Epithelial cell of prostate (primary cell): ENCODE measurements around the gene SELENON.

ENCODE experiments used
- DNase-seq: peaks from one replicate; pipeline ENCODE4 v3.0.0-alpha.2; 2011; ENCODE audit warnings: low read depth, low spot score
- H3K27ac ChIP-seq: fragments of 450-650 bp; 2 replicates; pipeline ENCODE4 v1.5.1; 2017; ENCODE audit warnings: mild to moderate bottlenecking

SELENON gene

DNA sequence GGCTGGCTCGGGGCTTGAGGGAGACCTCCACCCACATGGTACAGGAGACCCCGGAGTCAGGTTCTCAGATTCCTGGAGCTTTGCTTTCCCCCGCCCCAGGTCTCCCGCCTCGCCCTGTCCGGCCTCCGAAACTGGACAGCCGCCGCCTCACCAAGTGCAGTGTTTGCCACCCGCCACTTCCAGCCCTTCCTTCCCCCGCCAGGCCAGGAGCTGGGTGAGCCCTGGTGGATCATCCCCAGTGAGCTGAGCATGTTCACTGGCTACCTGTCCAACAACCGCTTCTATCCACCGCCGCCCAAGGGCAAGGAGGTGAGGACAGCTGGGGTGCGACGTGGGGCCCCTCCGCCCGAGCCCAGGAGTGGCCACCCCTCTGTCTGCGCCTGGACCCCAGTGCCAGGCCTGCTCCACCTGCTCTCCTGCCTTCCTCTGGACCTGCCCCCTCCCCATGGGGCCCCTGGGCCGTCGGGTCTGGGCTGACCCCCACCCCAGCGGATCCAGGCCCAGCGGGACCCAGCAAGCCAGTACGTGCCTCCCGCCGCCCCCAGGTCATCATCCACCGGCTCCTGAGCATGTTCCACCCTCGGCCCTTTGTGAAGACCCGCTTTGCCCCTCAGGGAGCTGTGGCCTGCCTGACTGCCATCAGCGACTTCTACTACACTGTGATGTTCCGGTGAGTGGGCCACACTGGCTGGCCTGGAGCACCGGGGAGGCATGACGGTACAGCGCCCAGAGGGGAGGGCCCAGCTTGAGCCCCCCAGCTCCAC is 8.7 kb downstream of the SELENON start:
- no peak for DNase-seq
- H3K27ac ChIP-seq = no peak overlapping the region

GRCh38 chr1:25809283-25809926 is 9.4 kb downstream of the SELENON start:
- H3K27ac ChIP-seq = no peak overlapping the region
- no peak for DNase-seq

GRCh38 chr1:25809929-25810328 is 9.9 kb downstream of the SELENON start:
- H3K27ac ChIP-seq = no peak overlapping the region
- no peak for DNase-seq

GRCh38 chr1:25810341-25811299 is 10.6 kb downstream of the SELENON start:
- no peak for DNase-seq
- H3K27ac ChIP-seq = no peak overlapping the region

DNA sequence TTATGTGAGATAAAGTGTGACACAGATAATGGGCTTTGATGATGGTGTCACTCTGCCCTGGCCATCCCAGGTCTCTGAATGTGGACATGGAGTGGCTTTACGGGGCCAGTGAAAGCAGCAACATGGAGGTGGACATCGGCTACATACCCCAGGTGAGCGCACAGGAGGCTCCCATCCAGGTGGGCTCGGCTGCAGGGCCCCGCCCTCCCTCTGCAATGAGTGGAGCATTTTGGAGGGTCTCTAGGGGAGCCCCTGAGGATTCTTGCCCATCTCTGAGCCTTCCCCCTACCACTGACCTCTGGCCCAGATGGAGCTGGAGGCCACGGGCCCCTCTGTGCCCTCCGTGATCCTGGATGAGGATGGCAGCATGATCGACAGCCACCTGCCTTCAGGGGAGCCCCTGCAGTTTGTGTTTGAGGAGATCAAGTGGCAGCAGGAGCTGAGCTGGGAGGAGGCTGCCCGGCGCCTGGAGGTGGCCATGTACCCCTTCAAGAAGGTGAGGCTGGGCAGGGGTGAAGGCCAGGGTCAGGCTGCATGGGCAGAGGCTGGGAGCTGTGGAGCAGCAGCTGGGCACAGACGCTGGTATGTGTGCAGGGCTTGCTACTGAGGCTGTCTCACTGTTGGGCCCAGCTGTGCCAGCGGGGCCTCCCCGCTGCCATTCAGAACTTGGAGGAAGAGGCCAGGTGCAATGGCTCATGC is 11.5 kb downstream of the SELENON start:
- H3K27ac ChIP-seq = no peak overlapping the region
- DNase-seq = no peak

GRCh38 chr1:25813071-25813733 is 13.2 kb downstream of the SELENON start:
- no peak overlapping the region for H3K27ac ChIP-seq
- DNase-seq = no peak

DNA sequence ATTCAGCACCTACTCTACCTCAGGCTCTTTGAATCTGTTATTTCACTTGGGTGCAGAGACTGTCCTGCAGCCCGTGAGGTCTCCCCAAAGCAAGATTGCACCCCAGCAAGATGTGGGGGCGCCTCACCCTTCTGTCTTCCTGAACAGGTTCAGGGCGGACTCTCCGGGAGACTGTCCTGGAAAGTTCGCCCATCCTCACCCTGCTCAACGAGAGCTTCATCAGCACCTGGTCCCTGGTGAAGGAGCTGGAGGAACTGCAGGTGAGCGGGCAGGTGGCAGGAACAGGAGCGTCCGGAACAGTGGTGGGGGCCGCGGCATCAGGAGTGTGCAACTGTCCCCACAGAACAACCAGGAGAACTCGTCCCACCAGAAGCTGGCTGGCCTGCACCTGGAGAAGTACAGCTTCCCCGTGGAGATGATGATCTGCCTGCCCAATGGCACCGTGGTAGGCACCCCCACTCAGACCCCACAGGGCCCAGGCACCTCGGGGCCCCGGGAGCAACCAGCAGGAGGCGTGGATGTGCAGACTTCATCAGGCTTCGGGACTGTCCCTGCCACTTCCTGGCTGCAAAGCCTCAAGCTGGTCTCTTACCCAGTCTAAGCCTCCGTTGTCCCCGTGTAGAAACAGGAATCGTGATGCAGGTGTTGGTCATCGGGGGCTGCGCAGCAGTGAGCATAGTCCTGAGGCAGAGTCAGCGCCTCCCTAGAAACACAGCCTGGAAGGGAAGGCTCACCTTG is 13.9 kb downstream of the SELENON start:
- H3K27ac ChIP-seq = no peak overlapping the region
- DNase-seq = no peak

GRCh38 chr1:25814549-25815087 is 14.6 kb downstream of the SELENON start:
- no peak for DNase-seq
- no peak overlapping the region for H3K27ac ChIP-seq

DNA sequence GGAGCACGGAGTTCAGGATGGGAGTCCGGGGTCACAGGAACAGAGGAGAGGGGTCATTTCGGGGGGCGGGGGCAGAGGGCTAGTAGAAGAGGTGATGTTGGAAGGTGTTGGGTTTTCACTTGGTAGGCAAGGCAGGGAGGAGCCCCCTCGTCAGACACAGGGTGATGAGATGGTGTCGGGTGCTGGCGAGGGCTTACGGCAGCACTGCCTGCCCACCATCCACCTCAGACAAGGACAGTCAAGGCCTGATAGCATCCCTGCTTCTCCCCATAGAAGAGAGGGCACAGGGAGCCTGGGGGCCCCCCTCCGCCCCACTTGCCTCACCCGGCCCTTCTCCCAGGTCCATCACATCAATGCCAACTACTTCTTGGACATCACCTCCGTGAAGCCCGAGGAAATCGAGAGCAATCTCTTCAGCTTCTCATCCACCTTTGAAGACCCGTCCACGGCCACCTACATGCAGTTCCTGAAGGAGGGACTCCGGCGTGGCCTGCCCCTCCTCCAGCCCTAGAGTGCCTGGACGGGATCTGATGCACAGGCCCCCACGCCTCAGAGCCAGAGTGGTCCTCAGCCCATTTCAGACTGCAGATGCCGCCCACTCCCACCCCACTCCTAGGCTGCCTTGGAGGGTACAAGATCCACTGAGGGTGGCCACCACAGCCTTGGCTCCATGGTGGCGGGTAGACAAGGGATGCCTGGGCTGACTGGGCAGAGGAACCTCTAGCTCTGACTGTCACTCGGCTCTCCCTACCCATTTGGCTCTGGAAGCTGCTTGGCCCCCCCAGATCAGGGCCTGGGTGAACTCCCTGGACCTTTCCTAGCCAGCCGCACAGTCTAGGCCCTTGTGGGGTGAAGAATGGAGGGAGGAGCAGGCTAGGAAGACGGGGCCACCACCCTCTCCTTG is 15.5 kb downstream of the SELENON start:
- no peak for DNase-seq
- no peak overlapping the region for H3K27ac ChIP-seq

- no peak for DNase-seq
- H3K27ac ChIP-seq = no peak overlapping the region
These were observed 16.2 kb downstream of the SELENON start for GRCh38 chr1:25816112-25816718.

DNA sequence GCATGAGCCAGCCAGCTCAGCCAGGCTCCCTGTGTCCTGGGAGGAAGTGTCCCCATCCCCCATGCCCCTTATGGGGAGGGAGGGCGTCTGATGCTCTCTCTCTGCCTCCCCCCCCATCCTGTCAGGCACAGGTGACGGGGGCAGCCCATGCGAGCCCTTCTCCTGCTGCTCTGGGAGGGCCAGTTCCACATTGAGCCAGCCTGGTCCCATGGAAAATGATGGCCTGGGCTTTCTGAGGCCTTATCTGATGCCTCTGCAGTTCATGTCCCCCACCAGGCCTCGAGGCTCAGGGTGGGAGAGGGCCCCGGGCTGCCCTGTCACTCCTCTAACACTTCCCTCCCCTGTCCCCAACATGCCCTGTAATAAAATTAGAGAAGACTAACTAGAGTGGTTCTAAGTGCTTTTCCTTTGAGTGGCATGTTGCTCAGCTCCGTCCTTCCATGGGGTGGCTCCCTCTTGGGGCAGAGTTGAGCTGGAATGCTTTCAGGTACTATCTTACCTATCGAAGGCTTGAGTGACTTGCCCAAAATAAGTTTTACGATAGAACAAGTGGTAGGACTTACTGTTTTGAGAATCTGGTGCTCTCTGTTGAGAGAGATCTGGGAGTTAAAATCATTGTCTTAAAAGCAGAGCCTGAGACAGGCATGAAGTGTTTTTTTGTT is 18.0 kb downstream of the SELENON start:
- peak overlapping the region; percentile 90 for H3K27ac ChIP-seq
- no peak for DNase-seq

- peak overlapping the region; percentile 90 for H3K27ac ChIP-seq
- DNase-seq = no peak
These were observed 18.6 kb downstream of the SELENON start for GRCh38 chr1:25818569-25818968.

GRCh38 chr1:25819491-25820246 is 19.7 kb downstream of the SELENON start, which contains the start of gene MTFR1L:
MTFR1L (plus strand) TSS chr1:25819954; CDS start chr1:25823105, 3,151 bp downstream.
- peak within 1 kb of the TSS; percentile 90 for H3K27ac ChIP-seq
- no peak for DNase-seq

GRCh38 chr1:25820247-25821111 is 20.5 kb downstream of the SELENON start:
- peak overlapping the region; percentile 90 for H3K27ac ChIP-seq
- DNase-seq = peak; percentile 43

DNA sequence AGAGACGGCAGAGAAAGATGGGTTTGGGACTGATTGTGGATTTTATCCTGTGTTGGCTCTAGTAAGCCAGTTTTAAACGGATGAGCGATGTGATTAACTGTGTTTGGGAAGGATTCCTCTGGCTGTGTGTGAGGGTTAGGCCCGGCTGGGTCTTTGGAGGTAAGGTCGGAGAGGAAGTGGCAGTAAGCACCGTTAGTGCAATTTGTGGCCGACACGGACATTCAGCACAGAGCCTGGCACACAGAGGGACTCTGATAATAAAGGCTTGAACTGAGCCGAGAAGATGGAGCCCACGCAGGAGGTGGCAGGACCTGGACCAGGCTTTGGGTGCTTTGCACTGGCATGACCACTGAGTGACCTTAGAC is 21.1 kb downstream of the SELENON start:
- DNase-seq = no peak
- peak overlapping the region; percentile 90 for H3K27ac ChIP-seq
